ENCODE measurements around the gene ALPK3.
"Not testable (repeated sequence)": the region's sequence is repeated elsewhere in the genome, so short reads cannot be mapped to it uniquely, and the experiment has no call there.

The ALPK3 gene

GRCh38 chr15:84871428-84871985 is 54.4 kb downstream of the ALPK3 start:
- H3K4me3 ChIP-seq (ENCODE audit: low read depth, low read length), result no peak overlapping the region
- no peak for DNase-seq (ENCODE audit: low read depth)
- peak; percentile 26 for TF ChIP-seq CTCF (conservative IDR thresholded peaks at IDR 0.05; ENCODE audit: low read depth, low read length)

- no peak for DNase-seq (ENCODE audit: low read depth)
- TF ChIP-seq CTCF (conservative IDR thresholded peaks at IDR 0.05; ENCODE audit: low read depth, low read length), result no peak
Measured at GRCh38 chr15:84872009-84872910, 55.1 kb downstream of the ALPK3 start.

GRCh38 chr15:84873997-84874396 is 56.8 kb downstream of the ALPK3 start:
- no peak for DNase-seq (ENCODE audit: low read depth)
- no peak for TF ChIP-seq CTCF (conservative IDR thresholded peaks at IDR 0.05; ENCODE audit: low read depth, low read length)
- H3K4me3 ChIP-seq (ENCODE audit: low read depth, low read length), result no peak overlapping the region

More at GRCh38 chr15:84872009-84872910, 55.1 kb downstream of the ALPK3 start:
- H3K4me3 ChIP-seq (ENCODE audit: low read depth, low read length), result no peak overlapping the region

GRCh38 chr15:84874981-84875699 is 58.0 kb downstream of the ALPK3 start:
- DNase-seq (ENCODE audit: low read depth), result no peak
- no peak for TF ChIP-seq CTCF (conservative IDR thresholded peaks at IDR 0.05; ENCODE audit: low read depth, low read length)
- H3K4me3 ChIP-seq (ENCODE audit: low read depth, low read length), result no peak overlapping the region

GRCh38 chr15:84876269-84876668 is 59.1 kb downstream of the ALPK3 start:
- no peak for TF ChIP-seq CTCF (conservative IDR thresholded peaks at IDR 0.05; ENCODE audit: low read depth, low read length)
- DNase-seq (ENCODE audit: low read depth), result no peak
- no peak overlapping the region for H3K4me3 ChIP-seq (ENCODE audit: low read depth, low read length)

- not testable (repeated sequence) for DNase-seq (ENCODE audit: low read depth); H3K4me3 ChIP-seq (ENCODE audit: low read depth, low read length)
Measured at GRCh38 chr15:84877701-84878100, 60.5 kb downstream of the ALPK3 start.

GRCh38 chr15:84878504-84878903 is 61.3 kb downstream of the ALPK3 start:
- H3K4me3 ChIP-seq (ENCODE audit: low read depth, low read length), result no peak overlapping the region
- peak; percentile 78 for DNase-seq (ENCODE audit: low read depth)
- peak; percentile 84 for TF ChIP-seq CTCF (conservative IDR thresholded peaks at IDR 0.05; ENCODE audit: low read depth, low read length)

Measured in choroid plexus epithelial cell (primary cell).